MM.1S (cell line): ENCODE results near the gene SECTM1.

Source experiments
- EZH2 ChIP-seq: fragments of 300-600 bp; sonication (generic); optimal IDR thresholded peaks from 2 replicates; pipeline ENCODE3; 2017; ENCODE audit warnings: low read depth, mild to moderate bottlenecking, antibody characterized with exemption, low read length, mixed read lengths
- EZH2phosphoT487 ChIP-seq: fragments of 300-600 bp; sonication (generic); IDR thresholded peaks from 2 replicates; pipeline ENCODE4 v1.6.1; 2018; ENCODE audit warnings: antibody characterized with exemption, low read length
- TF ChIP-seq, protein P1 (sequence below): fragments of 300-600 bp; sonication (generic); IDR thresholded peaks from 2 replicates; pipeline ENCODE4 v1.5.1; 2016; ENCODE audit warnings: antibody characterized with exemption, low read length, mixed read lengths

DNA sequence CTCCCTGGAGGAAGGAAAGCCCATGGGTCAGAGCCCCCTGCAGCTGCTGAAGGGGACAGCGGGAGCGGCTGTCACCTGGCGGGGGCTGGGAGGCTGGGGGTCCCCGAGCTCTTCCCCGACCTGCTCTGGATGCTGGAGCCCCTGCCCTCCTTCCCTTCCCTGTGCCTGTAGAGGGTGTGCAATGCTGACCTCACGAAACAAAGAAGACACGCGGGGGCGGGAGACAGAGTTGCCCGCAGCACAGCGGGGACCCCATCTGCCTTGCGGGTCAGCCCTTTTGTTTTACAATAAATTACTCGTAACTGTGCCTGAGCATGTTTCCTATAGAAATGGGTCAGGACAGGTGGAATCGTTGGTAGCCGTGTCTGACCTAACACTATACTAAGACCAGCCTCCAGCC is 6.3 kb downstream of the SECTM1 start:
- TF ChIP-seq, protein P1, sequence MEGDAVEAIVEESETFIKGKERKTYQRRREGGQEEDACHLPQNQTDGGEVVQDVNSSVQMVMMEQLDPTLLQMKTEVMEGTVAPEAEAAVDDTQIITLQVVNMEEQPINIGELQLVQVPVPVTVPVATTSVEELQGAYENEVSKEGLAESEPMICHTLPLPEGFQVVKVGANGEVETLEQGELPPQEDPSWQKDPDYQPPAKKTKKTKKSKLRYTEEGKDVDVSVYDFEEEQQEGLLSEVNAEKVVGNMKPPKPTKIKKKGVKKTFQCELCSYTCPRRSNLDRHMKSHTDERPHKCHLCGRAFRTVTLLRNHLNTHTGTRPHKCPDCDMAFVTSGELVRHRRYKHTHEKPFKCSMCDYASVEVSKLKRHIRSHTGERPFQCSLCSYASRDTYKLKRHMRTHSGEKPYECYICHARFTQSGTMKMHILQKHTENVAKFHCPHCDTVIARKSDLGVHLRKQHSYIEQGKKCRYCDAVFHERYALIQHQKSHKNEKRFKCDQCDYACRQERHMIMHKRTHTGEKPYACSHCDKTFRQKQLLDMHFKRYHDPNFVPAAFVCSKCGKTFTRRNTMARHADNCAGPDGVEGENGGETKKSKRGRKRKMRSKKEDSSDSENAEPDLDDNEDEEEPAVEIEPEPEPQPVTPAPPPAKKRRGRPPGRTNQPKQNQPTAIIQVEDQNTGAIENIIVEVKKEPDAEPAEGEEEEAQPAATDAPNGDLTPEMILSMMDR, result no peak
- TF ChIP-seq EZH2, result no peak
- TF ChIP-seq EZH2phosphoT487, result no peak
